Neural progenitor cell (in vitro differentiated cells): ENCODE measurements around the gene C12orf60. TPM values are rescaled to one million over a fixed set of nuclear protein-coding genes. Genes with fewer than 3 reads are reported as not detected.

Experiments
- DNase-seq: peaks from one replicate; pipeline ENCODE4 v3.0.0-alpha.2; 2016; ENCODE audit warnings: low spot score
- H2AFZ ChIP-seq: fragments of 200-600 bp; sonication (generic); replicated peaks from 2 replicates; pipeline ENCODE4 v1.6.1; 2016; ENCODE audit warnings: antibody characterized with exemption
- H3F3A ChIP-seq: fragments of 200-600 bp; sonication (generic); 2 replicates; pipeline ENCODE4 v1.6.1; 2016; ENCODE audit warnings: antibody characterized with exemption, low read depth
- H3K27ac ChIP-seq: fragments of 200-600 bp; sonication (generic); 2 replicates; pipeline ENCODE4 v1.5.1; 2016; ENCODE audit warnings: mild to moderate bottlenecking
- H3K27me3 ChIP-seq: fragments of 200-600 bp; sonication (generic); 2 replicates; pipeline ENCODE4 v1.6.1; 2016; ENCODE audit warnings: mild to moderate bottlenecking, moderate library complexity
- H3K36me3 ChIP-seq: fragments of 200-600 bp; sonication (generic); 2 replicates; pipeline ENCODE4 v1.5.1; 2016
- H3K4me1 ChIP-seq: fragments of 200-600 bp; sonication (generic); 2 replicates; pipeline ENCODE4 v1.6.1; 2016; ENCODE audit warnings: mixed run types
- H3K4me2 ChIP-seq: fragments of 200-600 bp; sonication (generic); 2 replicates; pipeline ENCODE4 v1.6.1; 2016
- H3K4me3 ChIP-seq: fragments of 200-600 bp; sonication (generic); 2 replicates; pipeline ENCODE4 v1.5.1; 2016
- H3K79me2 ChIP-seq: fragments of 200-600 bp; sonication (generic); 2 replicates; pipeline ENCODE4 v1.6.1; 2016; ENCODE audit warnings: low read depth
- H3K9ac ChIP-seq: fragments of 200-600 bp; sonication (generic); 2 replicates; pipeline ENCODE4 v1.6.1; 2016
- H3K9me3 ChIP-seq: fragments of 200-600 bp; sonication (generic); 2 replicates; pipeline ENCODE4 v1.5.1; 2016; ENCODE audit warnings: low read depth
- H4K20me1 ChIP-seq: fragments of 200-600 bp; sonication (generic); 2 replicates; pipeline ENCODE4 v1.6.1; 2016; ENCODE audit warnings: low read depth
- H3K27ac Mint-ChIP-seq: 3 replicates; pipeline ENCODE4 v1.8.0; 2021; ENCODE audit warnings: mixed read lengths
- H3K27me3 Mint-ChIP-seq: 2 replicates; pipeline ENCODE4 v1.8.0; 2022; ENCODE audit warnings: low read depth, mild to moderate bottlenecking, inconsistent platforms, moderate library complexity, mixed read lengths; ENCODE audit not compliant: insufficient read depth
- H3K36me3 Mint-ChIP-seq: 3 replicates; pipeline ENCODE4 v1.8.0; 2021; ENCODE audit warnings: mixed read lengths
- H3K4me1 Mint-ChIP-seq: 3 replicates; pipeline ENCODE4 v1.8.0; 2021; ENCODE audit warnings: mixed read lengths
- H3K4me3 Mint-ChIP-seq: 3 replicates; pipeline ENCODE4 v1.8.0; 2021; ENCODE audit warnings: mild to moderate bottlenecking, moderate library complexity, mixed read lengths
- H3K9me3 Mint-ChIP-seq: 3 replicates; pipeline ENCODE4 v1.8.0; 2020; ENCODE audit warnings: mixed read lengths
- EZH2 ChIP-seq: fragments of 200-600 bp; sonication (generic); IDR thresholded peaks from 2 replicates; pipeline ENCODE4 v1.6.1; 2017; ENCODE audit warnings: antibody characterized with exemption, mild to moderate bottlenecking, moderate library complexity
- EZH2phosphoT487 ChIP-seq: fragments of 200-600 bp; sonication (generic); IDR thresholded peaks from 2 replicates; pipeline ENCODE4 v1.6.1; 2017; ENCODE audit warnings: antibody characterized with exemption
- total RNA-seq: library from RNA; depleted of rRNA; stranded (reverse); fragments of >200 nt; gene quantifications from 2 replicates; pipeline ENCODE4 v1.2.3, GENCODE V29; 2015; ENCODE audit warnings: low replicate concordance
- TF ChIP-seq, protein P1 (sequence below): fragments of 200-600 bp; sonication (generic); IDR thresholded peaks from 2 replicates; pipeline ENCODE4 v1.5.1; 2017; ENCODE audit warnings: antibody characterized with exemption, mild to moderate bottlenecking

C12orf60 gene
- total RNA-seq, 1 donor from 2014 or later: 5.4 TPM

DNA sequence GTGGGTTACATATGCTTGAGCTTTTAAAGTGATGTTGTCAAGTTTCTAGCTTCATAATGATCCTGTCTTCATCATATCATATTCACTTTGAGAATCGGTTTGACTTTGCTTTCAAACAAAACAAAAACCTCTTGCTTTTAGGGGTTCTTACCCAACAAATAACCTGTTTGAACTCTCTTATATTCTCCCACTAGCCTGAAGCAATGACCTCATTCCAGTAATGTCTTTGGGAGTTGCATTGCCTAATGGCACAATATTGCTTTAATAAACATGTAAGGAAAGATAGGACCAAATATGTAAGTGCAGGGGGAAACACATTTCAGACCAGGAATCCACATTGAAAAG, 27.9 kb upstream of the C12orf60 start:
- peak overlapping the region; percentile 88 for H3K4me3 ChIP-seq
- Mint-ChIP-seq H3K36me3 (no peaks in the 10 kb centered on the region), H3K4me1 (peaks cover 44% of the 10 kb centered on the region)

GRCh38 chr12:14776236-14776961, 27.1 kb upstream of the C12orf60 start:
- Mint-ChIP-seq H3K9me3 (peaks cover 4% of the 10 kb centered on the region), H3K4me3 (peak overlapping the region; percentile 8), H3K36me3 (no peaks in the 10 kb centered on the region), H3K27ac (peak overlapping the region; percentile 21), H3K4me1 (peaks cover 40% of the 10 kb centered on the region), H3K27me3 (peaks cover 14% of the 10 kb centered on the region)
- H3F3A ChIP-seq: peaks cover 28% of the 10 kb centered on the region
- no peaks in the 10 kb centered on the region for H3K9me3 ChIP-seq
- H2AFZ ChIP-seq: no peak overlapping the region
- peak overlapping the region; percentile 88 for H3K4me2 ChIP-seq
- H3K4me3 ChIP-seq: no peak overlapping the region
- H3K27ac ChIP-seq: no peak overlapping the region
- no peak overlapping the region for H3K9ac ChIP-seq
- TF ChIP-seq, protein P1, sequence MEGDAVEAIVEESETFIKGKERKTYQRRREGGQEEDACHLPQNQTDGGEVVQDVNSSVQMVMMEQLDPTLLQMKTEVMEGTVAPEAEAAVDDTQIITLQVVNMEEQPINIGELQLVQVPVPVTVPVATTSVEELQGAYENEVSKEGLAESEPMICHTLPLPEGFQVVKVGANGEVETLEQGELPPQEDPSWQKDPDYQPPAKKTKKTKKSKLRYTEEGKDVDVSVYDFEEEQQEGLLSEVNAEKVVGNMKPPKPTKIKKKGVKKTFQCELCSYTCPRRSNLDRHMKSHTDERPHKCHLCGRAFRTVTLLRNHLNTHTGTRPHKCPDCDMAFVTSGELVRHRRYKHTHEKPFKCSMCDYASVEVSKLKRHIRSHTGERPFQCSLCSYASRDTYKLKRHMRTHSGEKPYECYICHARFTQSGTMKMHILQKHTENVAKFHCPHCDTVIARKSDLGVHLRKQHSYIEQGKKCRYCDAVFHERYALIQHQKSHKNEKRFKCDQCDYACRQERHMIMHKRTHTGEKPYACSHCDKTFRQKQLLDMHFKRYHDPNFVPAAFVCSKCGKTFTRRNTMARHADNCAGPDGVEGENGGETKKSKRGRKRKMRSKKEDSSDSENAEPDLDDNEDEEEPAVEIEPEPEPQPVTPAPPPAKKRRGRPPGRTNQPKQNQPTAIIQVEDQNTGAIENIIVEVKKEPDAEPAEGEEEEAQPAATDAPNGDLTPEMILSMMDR: peak; percentile 16
- TF ChIP-seq EZH2: no peak
- DNase-seq: no peak
- peaks cover 8% of the 10 kb centered on the region for H4K20me1 ChIP-seq
- H3K27me3 ChIP-seq: peaks cover 9% of the 10 kb centered on the region
- no peaks in the 10 kb centered on the region for H3K36me3 ChIP-seq
- no peaks in the 10 kb centered on the region for H3K79me2 ChIP-seq
- H3K4me1 ChIP-seq: peaks cover 18% of the 10 kb centered on the region

More for the DNA sequence above, 27.9 kb upstream of the C12orf60 start:
- peaks cover 36% of the 10 kb centered on the region for H3F3A ChIP-seq
- peak overlapping the region; percentile 88 for H3K4me2 ChIP-seq
- no peak for DNase-seq
- Mint-ChIP-seq H3K9me3 (peaks cover 7% of the 10 kb centered on the region), H3K27me3 (peaks cover 22% of the 10 kb centered on the region), H3K4me3 (peak overlapping the region; percentile 99), H3K27ac (no peak overlapping the region)
- peaks cover 18% of the 10 kb centered on the region for H3K4me1 ChIP-seq
- no peak for TF ChIP-seq EZH2phosphoT487
- TF ChIP-seq EZH2: no peak
- TF ChIP-seq, protein P1: no peak
- H2AFZ ChIP-seq: no peak overlapping the region
- peaks cover 9% of the 10 kb centered on the region for H3K27me3 ChIP-seq
- H3K9me3 ChIP-seq: no peaks in the 10 kb centered on the region
- H3K9ac ChIP-seq: no peak overlapping the region
- H3K36me3 ChIP-seq: no peaks in the 10 kb centered on the region
- H3K27ac ChIP-seq: no peak overlapping the region
- H4K20me1 ChIP-seq: peaks cover 8% of the 10 kb centered on the region
- H3K79me2 ChIP-seq: peaks cover 3% of the 10 kb centered on the region

- no peak overlapping the region for H3K27ac ChIP-seq
- no peak overlapping the region for H3K27ac Mint-ChIP-seq
- H3K4me3 ChIP-seq: no peak overlapping the region
- TF ChIP-seq EZH2phosphoT487: no peak
- no peak for TF ChIP-seq EZH2
- TF ChIP-seq, protein P1: no peak
- no peak overlapping the region for H3K4me3 Mint-ChIP-seq
- peaks cover 9% of the 10 kb centered on the region for H3K27me3 ChIP-seq
- peaks cover 11% of the 10 kb centered on the region for H3K4me1 ChIP-seq
- peak; percentile 48 for DNase-seq
- peaks cover 20% of the 10 kb centered on the region for H3F3A ChIP-seq
- H3K9ac ChIP-seq: no peak overlapping the region
- no peaks in the 10 kb centered on the region for H3K36me3 Mint-ChIP-seq
- peaks cover 4% of the 10 kb centered on the region for H3K9me3 Mint-ChIP-seq
- no peaks in the 10 kb centered on the region for H3K9me3 ChIP-seq
- no peak overlapping the region for H2AFZ ChIP-seq
- H3K79me2 ChIP-seq: no peaks in the 10 kb centered on the region
- no peak overlapping the region for H3K4me2 ChIP-seq
- H3K27me3 Mint-ChIP-seq: peaks cover 10% of the 10 kb centered on the region
- H3K4me1 Mint-ChIP-seq: peaks cover 33% of the 10 kb centered on the region
- peaks cover 8% of the 10 kb centered on the region for H4K20me1 ChIP-seq
- H3K36me3 ChIP-seq: no peaks in the 10 kb centered on the region
Measured at GRCh38 chr12:14777271-14777670, 26.2 kb upstream of the C12orf60 start.
